Activated naive CD4-positive, alpha-beta T cell treated with anti-CD3 and anti-CD28 coated beads, Interleukin-2, amount 50 U/mL, for 72 hours (primary cell): Measurements from ENCODE around the gene ST3GAL4. TPM values are rescaled to one million over a fixed set of nuclear protein-coding genes. Genes with fewer than 3 reads are reported as not detected.

Experiments
- ATAC-seq, 2 donors: fragments of 150-1000 bp; cut with Tn5 transposase; 2 replicates each; pipeline ENCODE4 v1.10.0; 2021; ENCODE audit warnings: mild to moderate bottlenecking in 2 of 2, moderate library complexity in 2 of 2
- DNase-seq, 2 donors: peaks; one replicate each; pipeline ENCODE4 v3.0.0; 2021 to 2022; ENCODE audit warnings: low spot score in 2 of 2
- H3K27ac Mint-ChIP-seq, 2 donors: one replicate each; pipeline ENCODE4 v1.8.0; 2022; ENCODE audit warnings: mild to moderate bottlenecking in 2 of 2, mixed read lengths in 2 of 2
- H3K36me3 Mint-ChIP-seq, 2 donors: one replicate each; pipeline ENCODE4 v1.8.0; 2022; ENCODE audit warnings: mixed read lengths in 2 of 2
- H3K9me3 Mint-ChIP-seq, 2 donors: one replicate each; pipeline ENCODE4 v1.8.0; 2022; ENCODE audit warnings: mixed read lengths in 2 of 2
- total RNA-seq, 2 donors: library from RNA; stranded (reverse); gene quantifications; one replicate each; pipeline ENCODE4 v1.2.3, GENCODE V29; 2022

The ST3GAL4 gene
- total RNA-seq, 2 donors from 2014 or later: 7.2 to 10.5 TPM

DNA sequence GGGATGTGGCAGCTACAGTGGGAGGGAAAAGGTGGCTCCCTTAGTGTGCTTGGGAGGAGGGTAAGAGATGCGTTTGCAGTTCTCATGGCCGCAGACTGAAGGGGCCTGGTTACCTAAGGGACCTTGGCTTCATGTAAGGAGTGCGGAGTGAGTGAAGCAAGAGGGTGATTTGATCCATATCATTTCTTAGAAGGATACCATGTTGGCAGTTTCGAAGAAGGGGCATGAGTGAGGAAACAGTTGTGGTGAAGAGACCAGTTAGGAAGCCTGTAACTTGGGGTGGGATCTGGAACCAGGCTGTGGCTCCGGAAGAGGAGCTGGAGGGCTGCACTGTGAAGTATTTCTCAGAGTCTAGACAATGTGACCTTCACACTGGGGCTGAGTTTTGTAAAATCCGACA, 45.0 kb downstream of the ST3GAL4 start:
- DNase-seq (no peak), ATAC-seq (no peak)
- H3K27ac Mint-ChIP-seq: peak overlapping the region in 1 of 2 donors; percentile 31
- H3K36me3 Mint-ChIP-seq: no peaks in the 10 kb centered on the region
- no peaks in the 10 kb centered on the region for H3K9me3 Mint-ChIP-seq

DNA sequence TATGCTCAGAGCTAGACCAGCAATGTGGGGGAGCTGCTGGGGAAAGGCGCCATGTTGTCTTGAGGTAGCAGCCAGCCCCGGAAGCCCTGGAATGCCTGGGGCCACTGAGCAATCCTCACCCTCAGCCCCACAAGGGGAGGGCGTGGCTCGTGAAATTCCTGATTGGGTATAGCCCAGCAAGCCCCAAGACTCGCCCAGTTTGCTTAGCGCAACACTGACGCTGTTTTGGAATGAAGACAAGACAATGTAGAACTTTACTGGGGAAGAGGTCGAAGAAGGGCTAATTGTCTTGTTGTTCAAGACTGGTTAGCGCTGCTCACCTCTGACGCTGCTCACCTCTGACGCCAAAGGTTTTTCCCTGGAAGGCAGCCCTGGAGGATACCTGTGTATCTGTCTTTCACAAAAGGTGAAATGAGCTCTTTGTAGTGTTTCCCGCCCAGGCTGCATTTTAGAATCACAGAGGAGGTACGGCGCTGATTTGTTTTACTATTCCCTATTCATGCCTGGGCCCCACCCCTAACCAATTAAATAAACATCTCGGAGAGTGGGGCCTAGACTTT, 47.6 kb downstream of the ST3GAL4 start:
- Mint-ChIP-seq H3K27ac (no peak overlapping the region), H3K9me3 (no peaks in the 10 kb centered on the region), H3K36me3 (no peaks in the 10 kb centered on the region)
- no peak for ATAC-seq
- no peak for DNase-seq

DNA sequence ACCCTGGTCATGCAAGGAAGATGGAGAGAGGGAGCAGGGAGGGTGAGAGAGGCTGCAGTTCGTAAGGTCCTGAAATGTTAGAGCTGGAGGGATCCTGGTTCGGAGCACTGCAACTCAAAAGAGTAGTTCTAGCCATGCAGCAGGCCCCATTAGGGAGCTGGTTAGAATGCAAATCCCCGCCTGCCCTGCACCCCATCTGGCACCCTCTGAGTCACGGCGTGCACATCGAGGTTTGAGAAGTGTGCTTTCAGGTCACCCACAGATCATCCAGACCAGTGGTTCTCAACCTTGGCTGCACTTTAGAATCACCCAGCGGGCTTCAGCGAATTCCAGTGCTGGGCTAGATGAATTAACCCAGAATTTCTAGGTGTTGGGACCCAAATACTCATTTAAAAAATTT, 48.2 kb downstream of the ST3GAL4 start:
- Mint-ChIP-seq H3K36me3 (no peaks in the 10 kb centered on the region), H3K9me3 (no peaks in the 10 kb centered on the region), H3K27ac (no peak overlapping the region)
- ATAC-seq (peak in 1 of 2 donors; percentile 43), DNase-seq (no peak)

DNA sequence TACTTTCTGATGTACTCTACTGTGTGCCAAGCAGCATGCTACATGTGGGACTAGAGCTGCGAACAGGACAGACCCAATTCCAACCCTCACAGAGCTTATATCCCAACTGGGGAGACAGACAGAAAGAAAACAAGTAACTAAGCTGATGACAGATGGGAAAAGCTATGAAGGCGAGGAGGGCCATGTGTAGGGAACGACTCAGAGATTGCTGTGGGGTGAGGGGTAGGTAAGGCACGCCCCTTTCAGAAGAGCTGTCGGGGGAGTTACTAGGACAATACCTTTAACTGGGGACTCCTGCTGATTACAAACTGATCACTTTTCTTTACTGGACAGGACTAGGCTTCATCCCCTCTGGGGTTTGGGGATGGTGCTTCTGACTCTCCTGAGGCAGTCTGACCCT, 48.9 kb downstream of the ST3GAL4 start:
- Mint-ChIP-seq H3K9me3 (no peaks in the 10 kb centered on the region), H3K27ac (no peak overlapping the region), H3K36me3 (no peaks in the 10 kb centered on the region)
- ATAC-seq (no peak), DNase-seq (no peak)

DNA sequence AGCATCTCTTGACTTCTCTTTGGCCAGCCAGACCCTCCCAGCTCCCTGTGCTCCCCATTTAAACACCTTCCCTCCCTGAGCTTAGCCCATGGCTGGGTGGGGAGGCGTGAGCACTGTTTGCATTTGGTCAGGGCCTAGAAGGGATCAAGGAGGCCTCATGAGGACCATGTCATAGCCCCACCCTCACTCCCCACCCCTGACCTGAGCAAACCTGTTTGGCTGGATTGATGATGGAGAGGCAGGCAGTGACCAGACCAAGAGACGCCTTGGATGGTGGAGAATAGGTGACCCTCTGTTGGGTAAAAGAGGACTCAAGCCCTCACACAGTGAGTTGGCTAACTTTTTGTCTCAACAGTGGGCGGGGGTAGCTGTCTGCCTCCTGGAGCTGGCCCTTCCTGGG, 49.9 kb downstream of the ST3GAL4 start:
- H3K9me3 Mint-ChIP-seq: no peaks in the 10 kb centered on the region
- DNase-seq (no peak), ATAC-seq (no peak)
- H3K27ac Mint-ChIP-seq: no peak overlapping the region
- H3K36me3 Mint-ChIP-seq: no peaks in the 10 kb centered on the region

DNA sequence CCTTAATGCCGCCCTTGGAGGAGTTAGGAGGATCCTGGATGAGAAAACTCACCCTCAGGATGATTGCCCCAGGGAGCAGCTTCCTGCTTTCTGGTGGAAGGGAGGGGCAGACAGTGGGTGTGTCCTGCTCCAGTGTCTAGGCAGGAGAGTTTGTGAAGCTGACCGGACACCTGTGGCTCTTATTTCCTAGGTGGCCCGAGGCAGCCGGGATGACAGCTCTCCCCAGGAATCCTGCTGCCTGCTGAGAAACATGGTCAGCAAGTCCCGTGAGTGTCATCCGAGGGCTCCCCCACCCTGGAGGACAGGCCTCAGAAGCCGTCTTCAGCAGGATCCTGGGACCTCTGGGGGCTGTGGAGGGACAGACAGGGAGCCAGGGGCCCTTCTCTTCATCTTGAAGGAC, 50.4 kb downstream of the ST3GAL4 start:
- no peaks in the 10 kb centered on the region for H3K36me3 Mint-ChIP-seq
- peak overlapping the region in 1 of 2 donors; percentile 44 for H3K27ac Mint-ChIP-seq
- H3K9me3 Mint-ChIP-seq: no peaks in the 10 kb centered on the region
- ATAC-seq (no peak), DNase-seq (no peak)

DNA sequence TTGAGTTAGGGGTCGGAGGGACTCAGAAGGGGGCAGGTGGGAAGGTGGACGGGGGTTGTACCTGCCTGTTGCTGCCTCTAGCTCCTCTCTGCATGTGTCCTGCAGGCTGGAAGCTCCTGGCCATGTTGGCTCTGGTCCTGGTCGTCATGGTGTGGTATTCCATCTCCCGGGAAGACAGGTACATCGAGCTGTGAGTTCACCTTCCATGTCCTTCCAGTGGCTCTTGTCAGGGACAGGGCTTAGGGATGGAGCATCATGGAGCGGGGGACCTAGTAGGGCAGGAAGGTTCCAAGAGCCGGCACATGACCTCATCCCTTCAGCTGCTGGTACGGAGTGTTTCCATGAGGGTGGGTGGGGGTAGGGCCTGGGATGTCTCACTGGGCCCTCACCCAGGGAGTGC, 50.9 kb downstream of the ST3GAL4 start:
- H3K9me3 Mint-ChIP-seq: no peaks in the 10 kb centered on the region
- no peak for ATAC-seq
- H3K27ac Mint-ChIP-seq: peak overlapping the region in 1 of 2 donors; percentile 44

DNA sequence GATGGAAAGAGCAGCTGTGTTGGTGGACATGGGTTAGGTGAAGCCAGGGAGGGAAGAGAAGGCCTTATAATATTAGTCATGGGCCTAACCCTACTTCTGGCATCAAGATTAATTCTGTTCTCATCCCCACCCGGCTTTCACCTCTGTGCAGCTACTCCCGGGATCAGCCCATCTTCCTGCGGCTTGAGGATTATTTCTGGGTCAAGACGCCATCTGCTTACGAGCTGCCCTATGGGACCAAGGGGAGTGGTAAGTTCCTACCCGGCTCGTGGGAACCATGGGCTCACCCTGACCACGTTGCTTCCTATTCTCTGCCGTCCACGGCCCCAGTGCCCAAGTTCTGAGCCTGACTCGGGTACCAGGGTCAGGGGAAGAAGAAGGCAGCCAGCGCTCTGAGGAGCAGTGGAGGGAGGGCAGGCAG, 51.6 kb downstream of the ST3GAL4 start:
- Mint-ChIP-seq H3K27ac (no peak overlapping the region), H3K36me3 (no peaks in the 10 kb centered on the region), H3K9me3 (no peaks in the 10 kb centered on the region)
- no peak for ATAC-seq
- DNase-seq: no peak

More for the DNA sequence above, 50.9 kb downstream of the ST3GAL4 start:
- no peaks in the 10 kb centered on the region for H3K36me3 Mint-ChIP-seq
- no peak for DNase-seq

DNA sequence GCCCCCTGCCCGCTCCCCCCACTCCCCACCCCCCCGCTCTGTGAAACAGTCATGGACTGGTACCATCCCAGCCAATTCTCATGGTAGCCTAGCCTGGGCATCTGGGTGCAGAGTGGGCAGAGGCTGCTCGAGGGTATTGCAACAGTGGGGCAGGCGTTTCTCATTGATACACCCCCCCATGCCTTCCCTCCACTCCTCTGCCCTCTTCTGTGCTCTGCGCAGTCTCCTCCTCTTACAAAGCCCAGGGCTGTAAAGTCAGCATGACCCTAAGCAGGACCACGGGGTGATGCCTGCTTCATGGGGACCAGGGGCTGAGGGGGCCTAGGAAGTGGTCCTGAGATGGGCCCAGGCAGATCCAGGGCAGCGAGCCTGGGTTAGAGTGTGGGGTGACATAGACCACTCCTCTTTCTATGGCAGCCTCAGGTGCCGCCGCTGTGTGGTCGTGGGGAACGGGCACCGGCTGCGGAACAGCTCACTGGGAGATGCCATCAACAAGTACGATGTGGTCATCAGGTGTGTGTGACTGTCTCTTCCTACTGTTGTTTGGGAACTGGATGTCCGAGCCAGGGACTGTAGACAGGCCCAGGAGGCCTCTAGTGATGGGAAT, 52.3 kb downstream of the ST3GAL4 start:
- DNase-seq (no peak), ATAC-seq (no peak)
- H3K27ac Mint-ChIP-seq: no peak overlapping the region
- H3K36me3 Mint-ChIP-seq: no peaks in the 10 kb centered on the region
- H3K9me3 Mint-ChIP-seq: no peaks in the 10 kb centered on the region

DNA sequence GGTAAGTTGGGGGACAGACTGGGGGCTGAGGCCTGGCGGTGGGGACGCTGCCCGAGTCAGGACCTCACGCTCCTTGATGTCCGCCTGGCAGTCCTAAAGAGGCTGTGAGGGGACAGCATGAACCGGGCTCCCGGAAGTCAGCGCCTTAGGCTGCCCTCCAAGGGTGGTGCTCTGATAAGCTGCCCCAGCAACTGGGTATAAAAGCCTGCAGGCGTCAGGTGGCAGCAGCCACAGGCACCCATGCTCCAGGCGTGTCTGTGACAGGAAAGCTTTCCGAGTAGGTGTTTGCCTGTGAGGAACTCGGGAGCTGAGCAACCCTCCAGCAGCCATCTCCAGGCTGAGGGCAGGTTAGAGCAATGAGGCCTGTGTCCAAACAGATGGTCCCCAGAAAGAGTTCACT, 53.0 kb downstream of the ST3GAL4 start:
- H3K36me3 Mint-ChIP-seq: no peaks in the 10 kb centered on the region

DNA sequence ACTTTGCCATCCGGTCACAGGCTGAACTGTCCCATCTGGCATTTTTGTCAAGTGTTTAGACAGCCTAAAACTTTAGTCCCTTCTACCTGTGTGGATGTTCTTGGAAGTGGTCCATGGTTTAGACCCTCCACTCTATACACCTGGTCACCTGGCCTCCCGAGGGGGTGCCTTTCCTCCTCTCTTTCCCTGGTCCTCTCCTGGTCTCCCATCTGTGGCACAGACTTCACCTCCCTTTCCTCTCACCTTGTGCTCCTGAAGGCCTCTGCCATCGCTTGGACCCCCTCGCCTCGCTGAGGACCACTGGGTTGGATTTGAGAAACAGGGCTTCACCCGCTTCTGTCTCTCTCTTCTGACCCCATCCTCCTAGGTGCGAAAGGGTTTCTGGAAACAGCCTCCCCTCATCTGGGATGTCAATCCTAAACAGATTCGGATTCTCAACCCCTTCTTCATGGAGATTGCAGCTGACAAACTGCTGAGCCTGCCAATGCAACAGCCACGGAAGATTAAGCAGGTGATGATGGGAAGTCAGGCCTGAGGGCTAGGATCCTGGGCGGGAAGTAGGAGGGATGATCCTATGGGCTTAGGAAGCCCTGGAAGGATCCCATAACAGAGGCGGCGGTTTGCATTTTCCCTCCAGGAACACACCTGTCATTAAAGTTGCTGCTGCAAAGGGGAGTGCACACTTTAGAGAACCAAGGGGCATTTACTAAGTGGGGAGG, 53.6 kb downstream of the ST3GAL4 start:
- Mint-ChIP-seq H3K27ac (peak overlapping the region in 1 of 2 donors; percentile 92), H3K36me3 (no peaks in the 10 kb centered on the region), H3K9me3 (no peaks in the 10 kb centered on the region)
- no peak for DNase-seq
- ATAC-seq: no peak

More for the DNA sequence above, 53.0 kb downstream of the ST3GAL4 start:
- Mint-ChIP-seq H3K27ac (no peak overlapping the region), H3K9me3 (no peaks in the 10 kb centered on the region)
- no peak for DNase-seq
- ATAC-seq: no peak

DNA sequence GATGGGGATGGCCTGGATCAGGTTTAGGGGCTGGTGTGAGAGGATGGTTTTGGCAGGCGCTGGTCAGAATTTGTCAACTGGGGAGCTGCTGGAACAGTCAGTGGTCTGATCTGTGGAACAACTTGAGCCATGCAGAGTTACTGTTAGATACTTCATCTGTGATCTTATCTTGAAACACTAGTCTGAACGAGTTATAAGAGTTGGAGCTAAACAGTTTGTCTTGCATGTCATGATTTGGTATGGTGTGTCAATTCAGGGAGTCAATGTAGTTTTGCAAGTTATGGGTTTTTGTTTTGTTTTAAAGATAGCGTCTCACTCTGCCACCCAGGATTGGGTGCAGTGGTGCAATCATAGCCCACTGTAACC, 54.1 kb downstream of the ST3GAL4 start:
- H3K27ac Mint-ChIP-seq: no peak overlapping the region

DNA sequence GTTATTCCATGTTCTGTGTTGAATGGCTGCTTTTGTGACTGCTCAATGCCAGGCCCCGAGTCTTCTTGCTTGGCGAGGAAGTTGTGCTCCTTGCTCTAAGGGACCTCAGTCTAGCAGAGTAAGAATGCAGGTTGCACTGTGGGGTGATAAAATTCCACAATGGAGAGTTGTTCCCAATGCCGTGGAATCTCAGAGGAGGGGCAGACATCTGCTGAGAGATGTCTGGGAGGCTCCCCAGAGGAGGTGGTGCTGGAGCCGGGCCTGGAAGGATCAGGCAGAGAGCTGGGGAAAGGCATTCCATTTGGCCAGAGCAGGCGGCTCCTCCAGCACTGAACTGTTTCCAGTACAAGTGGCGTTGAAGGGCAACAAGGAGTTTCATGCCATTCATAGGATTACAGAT, 55.2 kb downstream of the ST3GAL4 start:
- Mint-ChIP-seq H3K27ac (peak overlapping the region in 1 of 2 donors; percentile 77), H3K9me3 (no peaks in the 10 kb centered on the region), H3K36me3 (no peaks in the 10 kb centered on the region)
- DNase-seq (no peak), ATAC-seq (no peak)

More for the DNA sequence above, 54.1 kb downstream of the ST3GAL4 start:
- DNase-seq (no peak), ATAC-seq (no peak)
- no peaks in the 10 kb centered on the region for H3K9me3 Mint-ChIP-seq
- H3K36me3 Mint-ChIP-seq: no peaks in the 10 kb centered on the region

DNA sequence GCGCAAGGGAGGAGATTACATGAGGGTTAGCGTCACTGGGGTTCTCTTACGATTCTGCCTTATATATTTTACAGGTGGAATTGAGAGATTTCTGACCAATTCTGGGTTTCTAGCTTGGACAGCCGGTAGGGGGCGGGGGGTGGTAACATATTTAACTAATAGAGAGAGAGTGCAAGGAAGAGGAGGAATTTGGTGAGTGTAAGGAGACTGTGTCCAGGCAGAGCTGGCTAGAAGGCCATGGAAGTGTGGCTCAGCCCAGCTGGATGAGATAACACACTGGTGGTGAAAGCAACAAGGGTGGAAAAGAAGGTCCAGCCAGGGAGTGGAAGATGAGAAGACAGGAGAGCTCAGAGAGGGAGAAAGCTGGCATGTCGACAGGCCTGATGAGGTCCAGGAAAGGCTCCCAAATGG, 56.5 kb downstream of the ST3GAL4 start:
- Mint-ChIP-seq H3K36me3 (no peaks in the 10 kb centered on the region), H3K9me3 (no peaks in the 10 kb centered on the region), H3K27ac (no peak overlapping the region)
- no peak for DNase-seq
- ATAC-seq: no peak

DNA sequence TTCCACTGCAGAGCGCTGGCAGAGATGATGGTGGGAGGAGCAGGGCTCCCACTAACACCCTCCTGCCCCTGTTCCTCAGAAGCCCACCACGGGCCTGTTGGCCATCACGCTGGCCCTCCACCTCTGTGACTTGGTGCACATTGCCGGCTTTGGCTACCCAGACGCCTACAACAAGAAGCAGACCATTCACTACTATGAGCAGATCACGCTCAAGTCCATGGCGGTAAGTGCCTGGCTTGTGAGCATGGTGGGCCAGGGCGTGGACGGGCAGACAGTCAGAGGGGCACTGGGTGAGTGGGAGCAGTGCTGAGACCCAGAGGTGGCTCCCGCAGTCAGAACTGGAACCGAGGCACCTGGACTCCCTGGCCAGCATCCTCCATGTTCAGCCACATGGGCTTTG, 57.9 kb downstream of the ST3GAL4 start:
- no peak overlapping the region for H3K27ac Mint-ChIP-seq
- H3K9me3 Mint-ChIP-seq: no peaks in the 10 kb centered on the region
- no peak for DNase-seq
- H3K36me3 Mint-ChIP-seq: no peaks in the 10 kb centered on the region
- ATAC-seq: no peak

DNA sequence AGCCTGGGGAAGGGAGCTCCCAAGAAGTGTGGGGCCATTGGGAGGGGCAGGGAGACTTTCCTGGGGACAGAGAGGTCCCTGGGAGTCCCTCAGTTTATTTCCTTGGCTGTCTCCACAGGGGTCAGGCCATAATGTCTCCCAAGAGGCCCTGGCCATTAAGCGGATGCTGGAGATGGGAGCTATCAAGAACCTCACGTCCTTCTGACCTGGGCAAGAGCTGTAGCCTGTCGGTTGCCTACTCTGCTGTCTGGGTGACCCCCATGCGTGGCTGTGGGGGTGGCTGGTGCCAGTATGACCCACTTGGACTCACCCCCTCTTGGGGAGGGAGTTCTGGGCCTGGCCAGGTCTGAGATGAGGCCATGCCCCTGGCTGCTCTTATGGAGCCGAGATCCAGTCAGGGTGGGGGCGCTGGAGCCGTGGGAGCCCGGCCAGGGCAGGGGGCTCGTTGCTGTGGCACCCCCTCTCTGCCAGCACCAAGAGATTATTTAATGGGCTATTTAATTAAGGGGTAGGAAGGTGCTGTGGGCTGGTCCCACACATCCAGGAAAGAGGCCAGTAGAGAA, 58.4 kb downstream of the ST3GAL4 start:
- Mint-ChIP-seq H3K9me3 (no peaks in the 10 kb centered on the region), H3K36me3 (no peaks in the 10 kb centered on the region), H3K27ac (no peak overlapping the region)
- no peak for DNase-seq
- ATAC-seq: no peak

DNA sequence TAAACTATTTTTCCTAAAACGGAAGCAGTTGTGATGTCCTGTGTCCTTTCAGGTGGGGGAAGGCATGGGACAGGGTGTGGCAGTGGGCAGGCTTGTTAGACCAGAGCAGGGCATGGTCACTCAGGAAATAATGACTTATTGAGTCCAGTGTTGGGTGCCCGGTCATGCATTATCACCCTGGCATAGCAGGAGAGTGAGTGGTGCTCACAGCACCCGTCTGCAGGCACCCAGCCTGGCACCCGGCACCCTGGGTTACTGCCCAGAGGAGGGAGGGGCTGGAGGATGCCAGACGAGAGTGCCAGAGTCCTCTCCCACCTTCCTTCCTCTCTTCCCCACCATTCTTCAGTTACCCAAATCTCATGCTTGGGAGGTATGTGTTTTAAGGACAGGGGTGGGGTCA, 59.1 kb downstream of the ST3GAL4 start:
- DNase-seq (no peak), ATAC-seq (no peak)
- Mint-ChIP-seq H3K27ac (no peak overlapping the region), H3K9me3 (no peaks in the 10 kb centered on the region), H3K36me3 (no peaks in the 10 kb centered on the region)

DNA sequence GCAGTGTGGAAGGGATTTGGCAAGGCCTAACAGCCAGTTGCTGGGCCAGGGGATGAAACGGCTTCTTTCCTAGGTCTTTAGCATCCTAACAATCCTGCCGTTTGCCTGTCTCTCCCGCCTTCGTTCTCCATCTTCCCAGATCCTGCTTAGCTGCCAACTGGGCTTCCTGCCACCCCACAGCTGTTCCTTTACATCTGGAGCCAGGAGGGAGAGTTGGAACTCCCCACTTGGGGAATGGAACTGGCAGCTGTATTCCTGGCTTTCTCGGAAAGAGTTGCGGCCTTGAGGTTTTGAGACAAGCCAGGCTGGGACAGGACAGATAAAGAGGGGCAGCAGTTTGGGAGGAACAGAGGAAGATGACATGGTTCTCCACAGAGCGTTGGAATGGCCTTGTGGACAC, 59.6 kb downstream of the ST3GAL4 start:
- Mint-ChIP-seq H3K36me3 (no peaks in the 10 kb centered on the region), H3K9me3 (no peaks in the 10 kb centered on the region), H3K27ac (no peak overlapping the region)
- no peak for DNase-seq
- ATAC-seq: no peak
